Subcutaneous adipose tissue (tissue), 4 donors: ENCODE data around the gene KDM5B. TPM values are rescaled to one million over a fixed set of nuclear protein-coding genes. Genes with fewer than 3 reads are reported as not detected.

Source experiments
- total RNA-seq, 4 donors: library from RNA; depleted of rRNA; stranded (reverse); fragments of >200 nt; gene quantifications; one replicate each; pipeline ENCODE4 v1.1.0, GENCODE V29; 2016
- TF ChIP-seq, protein P1 (sequence below): fragments of 450-650 bp; IDR thresholded peaks from one replicate; pipeline ENCODE4 v1.5.1; 2016; ENCODE audit warnings: low read depth, mild to moderate bottlenecking, control low read depth, antibody characterized with exemption, moderate library complexity

Gene KDM5B
- total RNA-seq, 4 donors from 2014 or later: 37.8 to 62.2 (median 48.2) TPM

GRCh38 chr1:202765721-202766120 is 42.5 kb downstream of the KDM5B start:
- TF ChIP-seq, protein P1, sequence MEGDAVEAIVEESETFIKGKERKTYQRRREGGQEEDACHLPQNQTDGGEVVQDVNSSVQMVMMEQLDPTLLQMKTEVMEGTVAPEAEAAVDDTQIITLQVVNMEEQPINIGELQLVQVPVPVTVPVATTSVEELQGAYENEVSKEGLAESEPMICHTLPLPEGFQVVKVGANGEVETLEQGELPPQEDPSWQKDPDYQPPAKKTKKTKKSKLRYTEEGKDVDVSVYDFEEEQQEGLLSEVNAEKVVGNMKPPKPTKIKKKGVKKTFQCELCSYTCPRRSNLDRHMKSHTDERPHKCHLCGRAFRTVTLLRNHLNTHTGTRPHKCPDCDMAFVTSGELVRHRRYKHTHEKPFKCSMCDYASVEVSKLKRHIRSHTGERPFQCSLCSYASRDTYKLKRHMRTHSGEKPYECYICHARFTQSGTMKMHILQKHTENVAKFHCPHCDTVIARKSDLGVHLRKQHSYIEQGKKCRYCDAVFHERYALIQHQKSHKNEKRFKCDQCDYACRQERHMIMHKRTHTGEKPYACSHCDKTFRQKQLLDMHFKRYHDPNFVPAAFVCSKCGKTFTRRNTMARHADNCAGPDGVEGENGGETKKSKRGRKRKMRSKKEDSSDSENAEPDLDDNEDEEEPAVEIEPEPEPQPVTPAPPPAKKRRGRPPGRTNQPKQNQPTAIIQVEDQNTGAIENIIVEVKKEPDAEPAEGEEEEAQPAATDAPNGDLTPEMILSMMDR: no peak

GRCh38 chr1:202762019-202762418 is 46.2 kb downstream of the KDM5B start:
- TF ChIP-seq, protein P1: no peak

GRCh38 chr1:202760589-202760988 is 47.6 kb downstream of the KDM5B start:
- TF ChIP-seq, protein P1: no peak

DNA sequence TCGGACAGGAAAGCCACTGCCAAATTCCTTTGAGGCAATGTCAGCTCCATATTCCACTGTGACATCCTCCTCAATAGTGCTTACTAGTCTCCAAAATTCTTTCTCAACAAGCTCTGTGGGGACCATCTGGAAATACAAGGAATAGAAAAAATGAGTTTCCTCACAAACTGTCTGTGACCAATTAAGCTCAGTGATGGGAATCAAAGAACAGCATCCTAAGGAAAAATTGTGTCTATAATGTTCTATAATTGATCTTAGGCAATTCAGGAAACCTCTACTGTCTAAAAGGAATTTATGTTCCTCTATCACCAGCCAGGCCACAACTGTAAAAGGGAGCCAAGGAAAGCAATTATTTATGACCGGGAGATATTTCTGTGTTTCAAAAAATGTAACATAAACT is 51.8 kb downstream of the KDM5B start:
- TF ChIP-seq, protein P1: no peak

GRCh38 chr1:202754293-202754692 is 53.9 kb downstream of the KDM5B start:
- TF ChIP-seq, protein P1: no peak

DNA sequence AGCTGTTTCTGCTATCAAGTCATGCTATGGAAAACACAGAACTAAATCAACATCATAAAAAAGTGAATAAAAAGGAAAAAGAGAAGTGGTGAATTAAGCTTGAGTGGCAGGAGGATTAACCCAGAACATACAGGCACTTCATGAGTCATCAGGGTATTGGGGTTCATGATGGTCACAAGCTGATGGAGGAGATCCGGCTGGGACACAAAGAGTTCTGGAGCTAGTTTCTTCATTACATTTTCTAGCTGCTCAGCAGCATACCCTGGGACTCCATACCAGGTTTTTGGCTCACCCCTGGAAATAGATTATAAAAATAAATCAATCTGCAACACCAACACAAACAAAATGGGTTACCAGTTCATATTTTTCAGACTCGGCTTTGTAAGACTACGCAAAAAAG is 55.4 kb downstream of the KDM5B start:
- TF ChIP-seq, protein P1: no peak

- TF ChIP-seq, protein P1: no peak
These were observed 57.5 kb downstream of the KDM5B start for GRCh38 chr1:202750761-202751160.

GRCh38 chr1:202750024-202750423 is 58.2 kb downstream of the KDM5B start:
- TF ChIP-seq, protein P1: no peak
